ENCODE data around the gene ARHGAP19.

The ARHGAP19 gene

DNA sequence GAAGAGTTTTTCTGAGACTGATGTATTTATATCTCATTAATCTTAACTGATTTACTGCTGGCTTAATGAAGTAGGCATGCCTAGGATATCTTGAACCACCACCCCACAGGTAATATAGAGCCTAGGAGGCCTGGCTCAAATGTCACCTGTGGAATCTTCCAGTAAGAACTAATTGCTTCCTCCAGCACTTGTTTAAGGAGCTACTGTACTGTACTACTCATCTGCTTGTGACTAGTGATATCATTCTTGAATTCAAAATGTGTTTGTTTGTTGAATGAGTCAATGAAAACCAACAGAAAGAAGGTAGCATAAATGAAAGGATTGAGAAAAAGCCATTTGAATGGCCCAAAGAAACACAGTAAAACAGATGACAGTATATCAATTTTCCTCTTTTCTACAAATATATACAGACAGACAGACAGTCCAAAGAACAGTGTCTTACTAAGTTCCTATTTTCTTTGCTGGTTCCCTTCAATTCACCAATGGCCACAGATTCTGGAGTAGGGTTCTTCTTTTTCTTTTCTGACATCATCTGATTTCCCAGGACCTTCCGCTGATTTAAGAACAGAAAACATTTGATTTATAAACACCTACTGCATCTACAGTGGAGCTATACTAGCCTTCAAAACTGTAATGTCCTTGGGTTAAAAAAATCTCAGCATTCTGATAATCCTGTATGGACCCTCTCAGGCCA lies 63.0 kb downstream of the ARHGAP19 start:
- no peak for DNase-seq (ENCODE audit: low read depth, low spot score)

DNA sequence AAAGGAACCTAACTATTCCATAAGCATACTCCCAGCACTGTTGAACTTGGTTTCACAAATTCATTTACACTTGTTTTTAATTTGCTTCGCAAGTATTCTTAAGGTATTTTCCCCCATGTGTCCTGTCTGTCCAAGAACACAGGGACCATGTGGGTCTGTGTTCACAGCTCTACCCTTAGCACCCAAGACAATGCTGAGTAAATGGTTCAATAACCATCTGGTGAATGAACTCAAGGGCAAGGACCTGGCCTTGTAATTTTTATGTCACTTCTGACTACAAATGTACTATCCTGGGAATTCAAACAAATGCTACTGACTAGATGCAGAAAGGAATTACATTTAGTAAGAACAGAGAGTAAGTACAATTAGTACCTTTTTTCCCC lies 63.7 kb downstream of the ARHGAP19 start:
- DNase-seq (ENCODE audit: low read depth, low spot score) = no peak

DNA sequence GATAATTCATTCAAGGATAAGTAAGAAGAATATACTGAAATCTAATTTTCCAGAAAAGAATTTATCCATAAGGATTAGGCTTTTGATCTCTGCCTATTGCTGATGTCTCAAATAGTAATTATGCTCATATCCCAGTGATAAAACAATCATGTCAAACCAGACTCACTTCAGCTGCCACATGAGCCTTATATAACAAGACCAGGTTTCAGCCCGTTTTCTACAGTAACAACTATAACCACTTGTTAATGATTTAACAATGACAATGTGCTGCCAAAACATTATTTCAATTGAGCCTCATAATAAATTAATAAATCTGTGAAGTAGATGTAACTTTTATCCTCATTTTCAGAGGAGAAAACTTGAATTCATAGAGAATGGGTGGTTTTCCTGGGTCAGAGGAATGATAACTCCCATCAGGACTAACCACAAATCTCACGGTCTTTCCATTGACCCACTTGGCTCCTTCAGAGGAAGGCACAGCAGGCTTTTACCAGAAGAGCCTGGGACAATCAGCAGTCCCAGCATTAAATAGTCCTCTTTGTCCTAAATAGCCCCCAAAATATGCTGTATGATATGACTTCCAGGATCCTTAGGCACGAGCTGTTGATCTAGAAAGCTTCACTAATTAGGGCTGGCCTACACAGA lies 64.2 kb downstream of the ARHGAP19 start:
- DNase-seq (ENCODE audit: low read depth, low spot score) = no peak

DNA sequence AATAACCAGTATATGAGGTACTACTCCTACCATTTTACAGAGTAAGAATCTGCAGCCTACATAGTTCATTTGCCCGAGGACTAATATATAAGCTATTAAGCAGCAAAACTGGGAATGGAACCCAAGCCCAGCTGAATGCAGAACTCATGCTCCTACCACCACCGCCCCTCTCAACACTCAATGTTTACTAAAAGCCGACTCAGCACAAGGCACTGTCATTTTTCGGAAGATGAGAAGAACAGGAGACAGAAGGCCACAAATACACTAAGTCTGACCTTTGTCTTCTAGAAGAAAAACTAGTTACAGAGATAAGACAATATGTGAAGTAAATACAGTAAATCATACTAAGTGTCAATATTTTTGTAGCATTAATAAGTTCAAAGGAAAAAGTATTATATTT lies 66.0 kb downstream of the ARHGAP19 start:
- DNase-seq (ENCODE audit: low read depth, low spot score) = no peak

DNA sequence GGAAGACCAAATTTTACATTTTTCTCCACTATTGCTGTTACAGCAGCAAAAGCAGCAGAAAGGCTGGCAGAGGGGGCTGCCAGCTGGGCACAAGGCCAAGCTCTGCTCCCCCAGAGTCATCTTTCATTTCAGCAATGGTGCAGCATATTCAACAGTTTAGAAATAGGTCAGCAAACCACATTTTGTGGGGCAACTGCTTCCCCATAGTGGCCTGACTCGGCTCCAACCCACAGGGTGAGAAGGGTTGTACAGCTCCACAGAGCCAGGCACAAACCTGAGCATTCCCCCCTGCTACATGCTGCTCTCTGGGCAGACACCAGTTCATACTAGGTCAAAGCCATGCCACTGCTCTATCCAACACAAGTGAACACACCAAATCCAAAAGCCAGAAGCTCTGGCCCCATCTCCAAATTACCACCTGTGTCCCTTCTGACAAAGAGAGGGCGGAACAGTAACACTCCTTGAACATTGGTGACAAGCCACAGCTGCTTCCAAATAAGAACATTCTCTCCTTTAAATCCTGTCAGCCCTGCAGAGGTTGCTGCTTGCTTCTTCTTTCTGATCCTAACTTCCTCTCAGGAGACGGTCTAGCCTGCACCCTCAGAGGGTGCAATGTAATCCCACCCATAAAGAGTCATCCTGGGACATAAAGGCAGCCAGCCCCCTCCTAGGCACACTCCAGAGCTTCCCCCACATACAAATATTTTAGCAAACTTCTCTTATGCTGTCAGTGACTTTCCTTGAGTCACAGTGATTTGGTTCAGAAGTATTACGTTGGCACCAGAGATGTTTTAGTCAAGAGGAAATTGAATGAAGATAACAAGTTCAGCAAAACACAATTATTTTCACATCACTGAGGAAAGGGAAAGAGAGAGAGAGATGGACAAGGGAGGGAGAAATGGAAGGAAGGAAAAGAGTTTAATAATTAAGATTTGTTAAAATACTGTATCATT lies 67.7 kb downstream of the ARHGAP19 start:
- DNase-seq (ENCODE audit: low read depth, low spot score) = no peak

DNA sequence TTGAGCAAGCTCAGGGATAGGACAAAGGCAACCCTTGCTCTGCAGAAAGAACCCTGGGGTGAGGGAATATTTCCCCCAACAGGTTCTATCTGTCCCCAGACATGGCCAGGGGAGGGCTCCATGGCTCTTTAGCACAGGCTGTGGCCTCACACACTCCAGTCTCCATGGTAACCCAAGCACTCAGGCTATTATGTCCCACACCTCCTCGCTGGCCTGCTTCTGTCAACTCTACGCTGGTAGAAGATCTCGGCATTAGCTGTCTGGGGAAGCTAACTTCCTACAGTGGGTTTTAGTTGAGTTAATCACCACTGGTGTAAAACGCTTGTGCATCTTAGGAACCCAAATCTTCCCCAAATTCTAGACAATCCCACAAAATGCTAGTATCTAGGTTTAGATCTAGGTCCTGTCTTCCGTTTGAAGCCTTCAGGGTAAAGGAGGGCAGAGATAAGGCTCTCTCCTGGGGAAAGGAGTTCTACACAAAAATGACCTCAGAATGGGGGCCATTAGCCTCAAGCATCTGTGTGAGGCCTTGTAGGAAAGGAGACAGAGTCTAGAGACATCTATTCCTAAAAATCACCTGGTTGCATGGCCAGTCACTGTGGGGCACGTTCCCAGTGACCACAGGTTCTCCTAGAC lies 70.0 kb downstream of the ARHGAP19 start:
- DNase-seq (ENCODE audit: low read depth, low spot score) = no peak

DNA sequence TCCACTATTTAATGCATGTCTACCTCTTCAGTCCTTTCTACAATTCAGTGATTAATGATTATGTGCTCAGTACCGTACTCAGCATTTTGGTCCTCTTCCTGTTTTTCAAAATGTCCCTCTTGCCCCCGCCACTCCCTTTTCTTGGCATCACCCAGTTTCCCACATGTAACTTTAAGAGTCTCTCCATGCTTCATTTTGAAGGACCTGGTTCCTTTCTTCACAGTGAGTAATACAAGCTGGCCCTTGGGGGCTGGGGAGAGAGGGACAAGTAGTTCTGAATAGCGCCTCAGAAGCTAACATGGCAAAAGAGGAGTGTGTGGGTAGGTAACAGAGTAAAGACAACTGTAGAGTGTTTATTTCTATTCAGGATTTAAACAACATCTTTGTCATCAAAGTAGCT lies 72.1 kb downstream of the ARHGAP19 start:
- no peak for DNase-seq (ENCODE audit: low read depth, low spot score)

DNA sequence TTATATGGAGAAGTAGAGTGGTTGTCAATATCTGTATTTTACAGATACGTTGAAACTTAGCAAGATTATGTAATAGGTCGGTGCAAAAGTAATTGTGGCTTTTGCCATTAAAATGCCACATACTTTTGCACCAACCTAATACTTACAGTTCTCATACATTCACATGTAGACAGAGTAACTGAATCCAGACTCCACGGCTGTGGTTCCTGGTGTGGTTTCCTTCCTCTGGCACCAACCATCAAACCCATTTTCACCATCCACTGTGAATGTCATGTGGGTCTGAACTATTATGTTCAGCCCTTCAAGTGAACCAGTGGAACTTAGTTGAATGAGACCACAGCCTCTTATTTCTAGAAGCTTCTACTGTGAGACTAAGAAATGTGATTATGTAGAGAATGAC lies 75.1 kb downstream of the ARHGAP19 start:
- no peak for DNase-seq (ENCODE audit: low read depth, low spot score)

DNA sequence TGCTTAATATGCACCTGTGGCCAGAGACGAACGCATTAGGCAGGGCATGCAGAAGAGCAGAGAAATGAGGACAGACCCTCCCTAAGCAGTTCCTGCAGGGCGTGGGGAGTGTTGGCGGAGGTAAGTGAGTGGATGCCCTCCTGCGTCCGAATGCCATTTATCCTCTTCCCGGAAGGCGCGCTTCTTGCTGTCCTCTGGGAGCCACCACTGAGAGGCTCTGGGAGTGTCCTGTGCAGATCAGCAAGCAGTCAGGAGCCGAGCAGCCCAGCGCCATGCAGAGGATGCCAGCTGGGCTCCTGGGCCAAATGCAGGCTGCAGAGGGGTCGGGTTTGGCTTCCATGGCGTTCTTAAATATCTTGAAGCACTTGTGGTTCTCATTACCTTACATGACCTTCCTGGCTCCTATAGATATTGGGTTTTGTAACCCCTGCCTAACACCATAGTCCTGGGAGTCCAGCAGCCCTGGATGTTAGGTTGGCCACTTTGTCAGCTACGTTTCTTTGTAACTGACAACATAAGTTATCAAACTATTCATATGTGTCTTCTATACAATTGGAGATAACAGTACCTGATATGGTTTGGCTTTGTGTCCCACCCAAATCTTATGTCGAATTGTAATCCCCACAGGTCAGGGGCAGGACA lies 76.7 kb downstream of the ARHGAP19 start:
- DNase-seq (ENCODE audit: low read depth, low spot score) = no peak

DNA sequence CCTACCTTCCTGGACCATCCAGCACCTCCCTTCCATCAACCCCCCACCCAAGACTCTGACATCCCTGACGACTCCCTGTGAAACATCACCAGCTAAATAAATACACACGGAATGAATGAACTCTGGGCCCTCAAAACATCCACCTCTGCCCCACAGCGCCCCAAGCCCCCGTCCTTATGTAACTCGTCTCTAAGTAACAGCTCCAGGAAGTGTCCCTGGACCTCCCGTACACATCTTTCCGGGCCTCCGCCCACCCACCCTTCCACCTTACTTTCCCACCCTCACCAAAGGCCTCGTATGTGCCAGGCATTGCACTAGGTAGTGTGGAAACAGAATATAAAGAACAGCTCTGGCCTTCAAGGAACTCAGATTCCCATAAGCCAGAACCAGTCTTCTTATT lies 79.0 kb downstream of the ARHGAP19 start:
- DNase-seq (ENCODE audit: low read depth, low spot score) = no peak

DNA sequence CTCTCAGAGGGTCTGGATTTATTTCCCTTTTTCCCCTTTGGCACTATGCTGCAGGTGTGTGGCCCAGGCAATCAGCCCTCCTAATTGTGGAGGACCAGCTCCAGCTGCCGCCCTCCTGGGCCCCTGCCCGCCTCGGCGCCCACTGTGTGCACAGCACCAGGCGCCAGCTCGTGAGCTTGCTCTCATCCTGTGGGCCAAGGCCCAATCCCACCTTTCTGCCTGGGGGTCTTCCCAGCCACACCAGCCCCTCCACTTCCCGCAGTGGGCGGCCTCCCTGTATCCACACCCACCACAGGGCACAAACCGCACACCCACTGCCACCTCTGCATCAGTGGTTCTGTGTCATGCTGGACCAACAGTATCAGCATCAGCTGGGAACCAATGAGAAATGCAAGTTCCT lies 81.2 kb downstream of the ARHGAP19 start:
- no peak for DNase-seq (ENCODE audit: low read depth, low spot score)

DNA sequence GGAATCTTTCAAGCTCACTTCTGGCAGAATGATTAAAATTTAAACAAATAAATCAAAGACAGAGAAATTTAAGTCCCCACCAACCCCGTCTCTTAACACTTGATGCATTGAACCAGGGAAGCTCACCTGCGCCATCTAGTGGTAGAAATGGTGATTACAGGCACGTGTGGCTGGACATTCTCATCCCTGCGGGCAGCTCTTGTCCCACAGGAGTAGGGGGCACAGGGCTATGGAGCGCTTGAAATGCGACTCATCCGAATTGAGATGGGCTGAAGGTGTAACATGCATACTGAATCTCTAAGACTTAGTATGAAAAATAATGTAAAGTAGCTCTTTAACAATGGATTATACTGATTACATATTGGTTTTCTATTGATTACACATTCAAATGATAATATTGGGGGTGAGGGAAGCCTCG lies 81.9 kb downstream of the ARHGAP19 start:
- no peak for DNase-seq (ENCODE audit: low read depth, low spot score)

DNA sequence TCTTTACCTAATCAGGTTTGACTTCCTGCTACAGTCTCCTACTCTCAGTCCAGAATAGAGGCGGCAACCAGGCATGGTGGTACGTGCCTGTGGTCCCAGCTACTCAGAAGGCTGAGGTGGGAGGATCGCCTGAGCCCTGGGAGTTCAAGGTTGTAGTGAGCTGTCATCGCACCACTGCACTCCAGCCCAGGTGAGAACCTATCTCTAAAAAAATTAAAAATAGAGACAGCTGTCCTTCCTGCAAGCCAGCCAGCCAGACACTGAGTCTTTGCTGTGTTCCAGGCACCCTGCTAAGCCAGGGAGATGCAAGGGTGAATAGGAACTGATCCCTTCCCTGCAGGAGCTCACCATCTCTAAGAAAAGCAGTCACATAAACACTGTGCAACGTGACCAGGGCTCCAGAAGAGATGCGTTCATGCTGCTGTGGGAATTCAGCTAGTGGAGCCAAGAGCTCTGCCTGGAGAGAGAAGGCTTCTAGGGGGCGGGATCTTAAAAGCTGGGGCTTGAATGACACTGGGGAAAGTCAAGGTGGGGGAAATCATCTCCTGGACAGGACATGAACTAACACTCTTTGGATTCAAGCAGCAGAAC lies 84.6 kb downstream of the ARHGAP19 start:
- DNase-seq (ENCODE audit: low read depth, low spot score) = no peak

DNA sequence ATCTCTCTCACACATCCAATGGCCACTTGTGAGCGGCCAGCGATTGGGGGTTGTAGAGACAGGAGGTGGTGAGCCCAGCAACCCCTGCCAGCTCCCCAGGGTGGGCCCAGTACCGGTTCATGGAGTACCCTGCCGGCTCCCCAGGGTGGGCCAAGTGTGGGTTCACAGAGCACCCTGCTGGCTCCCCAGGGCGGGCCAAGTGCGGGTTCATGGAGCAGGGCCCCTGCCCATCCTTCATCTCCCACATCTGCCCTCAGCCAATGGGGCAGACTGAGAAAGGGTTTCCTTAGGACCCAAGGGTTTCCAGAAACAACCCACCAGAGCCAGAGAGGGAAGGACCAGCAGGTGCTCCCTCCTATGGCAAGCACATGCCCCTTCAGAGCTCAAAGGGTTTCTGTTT lies 85.3 kb downstream of the ARHGAP19 start:
- DNase-seq (ENCODE audit: low read depth, low spot score) = no peak

DNA sequence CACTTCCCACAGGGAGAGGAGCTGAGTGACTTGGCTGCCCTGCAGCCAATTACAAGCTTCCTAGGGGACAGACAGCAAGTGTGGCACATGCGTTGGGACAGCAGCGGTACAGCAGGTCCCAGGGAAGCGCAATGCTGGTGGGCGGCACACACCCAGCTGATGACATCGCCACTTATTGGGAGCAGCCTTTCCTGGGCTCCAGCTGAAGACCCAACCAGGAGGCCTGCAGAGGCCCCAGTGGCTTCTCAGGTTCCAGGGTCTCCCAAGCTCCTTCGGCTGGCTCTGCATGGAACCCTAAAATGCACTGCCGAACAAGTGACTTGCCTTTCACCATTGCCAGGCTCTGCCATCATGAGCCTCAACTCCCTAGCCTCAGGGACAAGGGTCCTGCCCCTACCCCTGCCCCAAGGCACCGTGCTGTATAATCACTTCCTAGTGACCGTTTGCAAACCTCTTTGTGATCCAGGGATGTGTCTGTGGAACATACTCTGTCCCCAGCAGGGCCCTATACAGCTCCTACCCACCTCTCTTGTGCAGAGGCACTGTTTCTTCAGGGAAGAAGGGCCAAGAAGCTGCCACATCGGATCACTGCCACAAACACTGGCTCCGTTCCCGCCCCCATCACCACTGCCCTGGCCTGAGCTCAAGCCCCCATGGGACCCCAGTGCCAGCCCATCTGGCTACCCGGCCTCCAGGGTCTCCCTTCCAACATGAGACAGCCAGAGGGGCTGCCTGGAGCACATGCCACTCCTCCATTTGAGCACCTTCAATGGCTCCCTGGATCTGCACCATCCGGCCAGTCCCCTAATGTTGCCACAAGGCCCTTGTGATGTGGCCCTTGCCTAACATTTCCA lies 87.4 kb downstream of the ARHGAP19 start:
- no peak for DNase-seq (ENCODE audit: low read depth, low spot score)

DNA sequence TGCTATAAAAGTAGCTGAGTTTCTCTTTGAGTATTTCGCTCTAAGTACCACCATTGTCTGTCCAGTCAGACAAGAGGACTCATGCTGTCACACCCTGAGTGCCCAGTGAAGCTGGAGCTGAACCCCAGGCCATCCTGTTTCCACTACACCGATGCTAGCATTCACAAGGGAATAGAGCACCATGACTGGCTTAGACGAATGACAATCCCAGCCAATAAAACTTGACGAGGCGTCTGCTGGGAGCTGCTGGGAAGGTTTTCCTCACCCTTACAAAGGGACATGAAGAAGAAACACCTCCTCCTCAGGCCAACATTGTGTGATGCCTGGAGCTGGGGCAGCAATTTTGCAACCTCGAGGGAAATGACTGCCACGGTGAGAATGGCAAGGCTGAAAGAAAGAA lies 89.2 kb downstream of the ARHGAP19 start:
- DNase-seq (ENCODE audit: low read depth, low spot score) = no peak

DNA sequence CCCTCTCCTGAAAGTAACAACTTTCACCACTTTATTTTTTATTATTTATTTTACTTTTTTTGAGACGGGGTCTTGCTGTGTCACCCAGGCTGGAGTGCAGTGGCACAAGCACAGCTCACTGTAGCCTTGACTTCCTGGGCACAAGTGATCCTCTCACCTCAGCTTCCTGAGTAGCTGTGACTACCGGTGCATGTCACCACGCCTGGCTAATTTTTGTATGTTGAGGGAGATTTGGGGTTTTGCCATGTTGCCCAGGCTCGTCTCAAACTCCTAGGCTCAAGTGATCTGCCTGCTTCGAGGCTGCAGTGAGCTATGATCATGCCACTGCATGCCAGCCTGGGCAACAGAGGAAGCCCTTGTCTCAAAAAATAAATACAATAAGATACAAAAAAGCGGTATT lies 91.8 kb downstream of the ARHGAP19 start:
- DNase-seq (ENCODE audit: low read depth, low spot score) = no peak

DNA sequence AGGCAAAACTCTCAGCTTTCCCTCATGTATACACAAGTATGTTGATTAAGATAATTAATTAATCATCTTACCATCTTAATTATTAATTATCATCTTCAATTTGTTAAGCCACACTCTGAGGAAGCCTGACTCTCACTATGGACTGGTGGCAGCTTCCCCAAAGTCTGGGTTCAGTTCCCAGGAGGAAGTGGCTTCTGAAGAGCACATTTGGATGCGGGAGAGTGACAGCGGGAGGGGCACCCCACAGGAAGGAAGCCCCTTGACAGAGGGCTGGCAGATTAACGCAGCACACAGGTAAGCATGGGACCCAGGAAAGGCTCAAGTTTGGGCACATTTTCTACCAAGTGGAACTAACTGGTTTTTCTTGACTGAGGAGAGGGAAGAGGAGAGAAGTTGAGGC lies 93.3 kb downstream of the ARHGAP19 start:
- no peak for DNase-seq (ENCODE audit: low read depth, low spot score)

DNA sequence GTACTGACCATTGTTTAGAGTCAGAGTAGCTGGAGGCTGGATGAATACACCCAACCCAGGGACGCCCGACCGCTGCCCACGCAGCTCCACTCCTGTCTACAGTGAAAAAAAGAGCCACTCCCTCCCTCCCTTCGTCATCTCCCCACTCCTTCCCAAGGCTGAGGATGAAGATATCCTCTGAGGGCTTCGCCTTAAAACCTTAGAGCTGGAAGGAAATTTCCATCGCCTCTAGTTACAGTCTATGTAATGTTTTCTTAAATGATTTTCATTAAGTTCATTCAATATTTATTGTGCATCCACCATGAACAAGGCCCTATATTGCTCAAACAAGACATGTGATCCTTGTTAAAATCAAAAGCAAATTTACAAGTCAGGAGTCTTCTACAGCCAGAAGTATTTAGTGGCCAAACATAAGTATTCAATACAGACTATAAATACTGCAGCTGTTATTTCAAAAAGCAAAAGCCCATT lies 95.4 kb downstream of the ARHGAP19 start:
- DNase-seq (ENCODE audit: low read depth, low spot score) = no peak

Measured in brain pericyte (primary cell).